ENCODE measurements around the gene MPEG1.

- no peak for TF ChIP-seq EZH2phosphoT487 (IDR thresholded peaks at IDR 0.05; ENCODE audit: borderline replicate concordance, low read length)
- peak; percentile 83 for TF ChIP-seq CTCF (conservative IDR thresholded peaks at IDR 0.05; ENCODE audit: low read depth, low read length)
- TF ChIP-seq EZH2 (IDR thresholded peaks at IDR 0.05; ENCODE audit: low read length, unreplicated experiment) = no peak
Observed at GRCh38 chr11:59206635-59207034, 6.1 kb downstream of the MPEG1 start.

All from PC-3 (cell line).